Testis (tissue), 3 donors: ENCODE data around the gene BET1. TPM values are rescaled to one million over a fixed set of nuclear protein-coding genes. Genes with fewer than 3 reads are reported as not detected.

Experiments
- DNase-seq: peaks from one replicate; pipeline ENCODE4 v3.0.0-alpha.2; 2019
- H3K27ac ChIP-seq, 2 donors: fragments of 200-600 bp; sonication (generic); one replicate each; pipeline ENCODE4 v1.5.1; 2019
- H3K27me3 ChIP-seq: fragments of 200-600 bp; sonication (generic); one replicate; pipeline ENCODE4 v1.5.1; 2019
- H3K36me3 ChIP-seq: fragments of 200-600 bp; sonication (generic); one replicate; pipeline ENCODE4 v1.5.1; 2017; ENCODE audit warnings: low read depth; ENCODE audit errors: missing control alignments
- H3K4me1 ChIP-seq: fragments of 200-600 bp; sonication (generic); one replicate; pipeline ENCODE4 v1.5.1; 2019
- H3K4me3 ChIP-seq, 2 donors: fragments of 200-600 bp; sonication (generic); one replicate each; pipeline ENCODE4 v1.5.1; 2017 to 2019
- H3K9me3 ChIP-seq: fragments of 200-600 bp; sonication (generic); one replicate; pipeline ENCODE4 v1.5.1; 2017
- CTCF ChIP-seq, 3 experiments: fragments of 450-650 bp in 2 of 3; fragments of 200-600 bp in 1 of 3; sonication (generic) in 1 of 3; IDR thresholded peaks; one replicate each; pipeline ENCODE4 v1.5.1; 2016 to 2019; ENCODE audit warnings: antibody characterized with exemption in 3 of 3, mild to moderate bottlenecking in 2 of 3, moderate library complexity in 1 of 3
- POLR2A ChIP-seq: fragments of 450-650 bp; IDR thresholded peaks from one replicate; pipeline ENCODE4 v1.6.1; 2017; ENCODE audit warnings: antibody characterized with exemption, mild to moderate bottlenecking, moderate library complexity
- WGBS, 2 donors: methylation state at CpG; one replicate each; pipeline ENCODE4 v1.1.5; 2018; 5-methylcytosine and 5-hydroxymethylcytosine counted together
- intact Hi-C: fragments of 100-400 bp; cut with DNase I; formaldehyde crosslinking; loops from one replicate; pipeline ENCODE4 v1.15.1; 2023; ENCODE audit warnings: low total_unique reads
- polyA plus RNA-seq: library from polyadenylated mRNA; stranded (reverse); fragments of 350-450 nt; fragmentation: Illumina TruSeq; extraction: RNeasy Lipid Tissue Mini Kit (QIAGEN cat#74804); gene quantifications from one replicate; pipeline ENCODE4 v1.2.3, GENCODE V29; 2014; ENCODE audit warnings: low read depth, low replicate concordance; ENCODE audit not compliant: insufficient read depth
- total RNA-seq, 2 donors: library from RNA; depleted of rRNA; stranded (reverse); fragments of >200 nt; gene quantifications; one replicate each; pipeline ENCODE4 v1.2.3, GENCODE V29; 2016

The BET1 gene
- total and polyA plus RNA-seq, 3 donors from 2014 or later: 19.4 to 28.3 (median 23.6) TPM

GRCh38 chr7:93992421-93993110 is 11.6 kb downstream of the BET1 start:
- Histone ChIP-seq H3K27ac (no peak overlapping the region), H3K9me3 (no peaks in the 10 kb centered on the region), H3K4me3 (no peak overlapping the region), H3K27me3 (no peaks in the 10 kb centered on the region), H3K36me3 (no peaks in the 10 kb centered on the region), H3K4me1 (no peaks in the 10 kb centered on the region)
- 85 to 91% methylated on average over 6 of the region's 6 CpGs for WGBS, 2 donors
- TF ChIP-seq CTCF (IDR thresholded peaks at IDR 0.05) (no peak), POLR2A (no peak)
- DNase-seq: no peak
- intact Hi-C loops: no loop called here

- Histone ChIP-seq H3K27me3 (no peaks in the 10 kb centered on the region), H3K9me3 (no peaks in the 10 kb centered on the region), H3K36me3 (no peaks in the 10 kb centered on the region), H3K4me1 (no peaks in the 10 kb centered on the region), H3K27ac (no peak overlapping the region), H3K4me3 (no peak overlapping the region)
- intact Hi-C loops: no loop called here
- TF ChIP-seq CTCF (IDR thresholded peaks at IDR 0.05) (no peak), POLR2A (no peak)
- 40 to 53% methylated on average over 3 of the region's 3 CpGs for WGBS, 2 donors
- DNase-seq: no peak
Measured at GRCh38 chr7:93987297-93987696, 16.9 kb downstream of the BET1 start.

GRCh38 chr7:93985101-93985500 is 19.1 kb downstream of the BET1 start:
- H3K4me3 ChIP-seq: no peak overlapping the region
- no peak overlapping the region for H3K27ac ChIP-seq
- no peaks in the 10 kb centered on the region for H3K4me1 ChIP-seq
- no peaks in the 10 kb centered on the region for H3K9me3 ChIP-seq
- intact Hi-C loops: no loop called here
- 65 to 86% methylated on average over 1 of the region's 1 CpG for WGBS, 2 donors
- TF ChIP-seq POLR2A (no peak), CTCF (IDR thresholded peaks at IDR 0.05) (no peak)
- no peak for DNase-seq
- H3K27me3 ChIP-seq: no peaks in the 10 kb centered on the region
- no peaks in the 10 kb centered on the region for H3K36me3 ChIP-seq

GRCh38 chr7:93984024-93984423 is 20.1 kb downstream of the BET1 start:
- H3K9me3 ChIP-seq: no peaks in the 10 kb centered on the region
- intact Hi-C loops: no loop called here
- no peak for DNase-seq

More at GRCh38 chr7:93984024-93984423, 20.1 kb downstream of the BET1 start:
- Histone ChIP-seq H3K4me1 (no peaks in the 10 kb centered on the region), H3K4me3 (no peak overlapping the region), H3K27me3 (no peaks in the 10 kb centered on the region), H3K36me3 (no peaks in the 10 kb centered on the region), H3K27ac (no peak overlapping the region)
- no peak for TF ChIP-seq CTCF (IDR thresholded peaks at IDR 0.05)
